Measurements from ENCODE around the gene EIF4ENIF1. TPM values are rescaled to one million over a fixed set of nuclear protein-coding genes. Genes with fewer than 3 reads are reported as not detected.
A peak's percentile ranks its signal among the peaks of the same experiment; 100 is the strongest.
"Not testable (repeated sequence)": the region's sequence is repeated elsewhere in the genome, so short reads cannot be mapped to it uniquely, and the experiment has no call there.

The EIF4ENIF1 gene
- total and polyA plus RNA-seq, 9 donors = 8.4 to 50.2 (median 37.5) TPM

DNA sequence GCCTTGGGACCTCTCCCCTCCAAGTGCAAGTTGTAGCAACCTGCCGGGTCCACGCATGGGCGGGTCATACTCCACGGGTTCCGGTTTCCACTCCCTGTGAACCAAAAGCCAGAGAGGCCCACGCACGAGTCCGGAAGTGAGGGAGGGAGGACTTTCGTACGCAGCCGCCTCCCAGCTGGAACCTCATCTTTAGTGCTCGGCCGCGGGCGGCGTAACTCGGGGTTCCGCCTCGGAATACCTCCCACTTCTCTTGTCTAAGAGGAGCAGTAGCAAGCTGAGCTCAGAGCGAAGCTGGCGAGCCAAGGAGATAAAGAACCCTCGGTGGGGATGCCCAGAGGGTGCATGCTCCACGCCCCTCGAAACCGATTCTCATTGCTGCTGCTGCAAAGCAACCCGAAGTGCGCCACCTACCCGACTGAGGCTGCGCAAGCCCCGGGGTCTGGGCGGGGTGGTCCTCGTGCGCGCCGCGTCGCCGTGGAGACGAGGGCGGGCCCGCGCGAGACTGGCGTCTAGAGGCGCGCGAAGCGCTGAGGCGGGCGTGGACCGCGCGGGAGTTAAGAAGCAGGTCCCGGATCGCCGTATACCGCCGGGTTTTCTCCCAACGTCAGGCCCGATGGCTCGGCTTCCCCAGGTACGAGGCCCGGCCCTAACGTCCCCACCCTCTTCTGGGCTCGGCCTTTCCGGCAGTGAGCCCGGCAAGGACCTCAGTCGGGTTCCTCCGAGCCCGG, 6.5 kb upstream of the EIF4ENIF1 start, which contains the start of gene SFI1:
TSS of gene SFI1 (plus strand) at position 530 of the 728 bp plus-strand sequence. CDS start 11,749 bp downstream, outside the sequence.
- TF ChIP-seq, protein P1, sequence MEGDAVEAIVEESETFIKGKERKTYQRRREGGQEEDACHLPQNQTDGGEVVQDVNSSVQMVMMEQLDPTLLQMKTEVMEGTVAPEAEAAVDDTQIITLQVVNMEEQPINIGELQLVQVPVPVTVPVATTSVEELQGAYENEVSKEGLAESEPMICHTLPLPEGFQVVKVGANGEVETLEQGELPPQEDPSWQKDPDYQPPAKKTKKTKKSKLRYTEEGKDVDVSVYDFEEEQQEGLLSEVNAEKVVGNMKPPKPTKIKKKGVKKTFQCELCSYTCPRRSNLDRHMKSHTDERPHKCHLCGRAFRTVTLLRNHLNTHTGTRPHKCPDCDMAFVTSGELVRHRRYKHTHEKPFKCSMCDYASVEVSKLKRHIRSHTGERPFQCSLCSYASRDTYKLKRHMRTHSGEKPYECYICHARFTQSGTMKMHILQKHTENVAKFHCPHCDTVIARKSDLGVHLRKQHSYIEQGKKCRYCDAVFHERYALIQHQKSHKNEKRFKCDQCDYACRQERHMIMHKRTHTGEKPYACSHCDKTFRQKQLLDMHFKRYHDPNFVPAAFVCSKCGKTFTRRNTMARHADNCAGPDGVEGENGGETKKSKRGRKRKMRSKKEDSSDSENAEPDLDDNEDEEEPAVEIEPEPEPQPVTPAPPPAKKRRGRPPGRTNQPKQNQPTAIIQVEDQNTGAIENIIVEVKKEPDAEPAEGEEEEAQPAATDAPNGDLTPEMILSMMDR (IDR thresholded peaks at IDR 0.05) = peak; percentile 22 to 50 (median 35)
- TF ChIP-seq EP300 (IDR thresholded peaks at IDR 0.05) = no peak
- peak; percentile 16 for TF ChIP-seq POLR2A (IDR thresholded peaks at IDR 0.05)
- Histone ChIP-seq H3K36me3 (no peaks in the 10 kb centered on the region), H3K27ac (peak within 1 kb of the TSS; percentile 54 to 77), H3K9me3 (no peaks in the 10 kb centered on the region), H3K4me1 (ENCODE audit: insufficient read depth) (no peaks in the 10 kb centered on the region), H3K4me3 (peak within 1 kb of the TSS; percentile 84), H3K27me3 (no peaks in the 10 kb centered on the region)
- DNase-seq = peak; percentile 90 to 95 (median 92)
- intact Hi-C loops (cut with DNase I) = no loop called here
- 0 to 1% (median 0%) methylated on average over 39 to 70 of the region's 70 CpGs for WGBS, 3 donors

GRCh38 chr22:31495343-31495742, 5.7 kb upstream of the EIF4ENIF1 start:
- peak overlapping the region; percentile 84 for H3K4me3 ChIP-seq
- peak overlapping the region in 1 of 2 donors; percentile 77 for H3K27ac ChIP-seq
- no peak for TF ChIP-seq POLR2A (IDR thresholded peaks at IDR 0.05)
- TF ChIP-seq, protein P1 (IDR thresholded peaks at IDR 0.05) = no peak
- TF ChIP-seq EP300 (IDR thresholded peaks at IDR 0.05) = no peak
- intact Hi-C loops (cut with DNase I) = no loop called here
- no peaks in the 10 kb centered on the region for H3K27me3 ChIP-seq
- H3K36me3 ChIP-seq = no peaks in the 10 kb centered on the region
- H3K9me3 ChIP-seq = no peaks in the 10 kb centered on the region
- peak in 1 of 5 donors; percentile 13 for DNase-seq
- 46 to 60% (median 54%) methylated on average over 15 of the region's 15 CpGs for WGBS, 3 donors
- H3K4me1 ChIP-seq (ENCODE audit: insufficient read depth) = no peaks in the 10 kb centered on the region

DNA sequence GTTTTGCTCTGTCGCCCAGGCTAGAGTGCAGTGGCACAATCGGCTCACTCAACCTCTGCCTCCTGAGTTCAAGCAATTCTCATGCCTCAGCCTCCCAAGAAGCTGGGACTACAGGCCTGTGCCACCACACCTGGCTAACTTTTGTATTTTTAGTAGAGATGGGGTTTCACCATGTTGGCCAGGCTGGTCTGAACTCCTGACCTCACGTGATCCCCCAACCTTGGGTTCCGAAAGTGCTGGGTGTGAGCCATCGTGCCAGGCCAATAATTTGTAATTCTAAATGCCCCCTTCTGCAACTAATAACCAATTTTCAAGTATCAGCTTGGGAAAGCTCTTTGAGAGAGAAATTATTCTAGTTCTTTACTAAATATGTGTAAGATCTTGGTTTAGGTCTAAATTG, 3.7 kb upstream of the EIF4ENIF1 start:
- H3K36me3 ChIP-seq; H3K4me1 ChIP-seq (ENCODE audit: insufficient read depth); H3K27me3 ChIP-seq; H3K9me3 ChIP-seq; H3K4me3 ChIP-seq; intact Hi-C loops (cut with DNase I); H3K27ac ChIP-seq; DNase-seq: not testable (repeated sequence)
- WGBS, 3 donors = 92 to 93% (median 92%) methylated on average over 5 of the region's 5 CpGs

GRCh38 chr22:31492151-31492550, 2.5 kb upstream of the EIF4ENIF1 start:
- Histone ChIP-seq H3K27ac (no peak overlapping the region), H3K4me3 (no peak overlapping the region), H3K27me3 (no peaks in the 10 kb centered on the region), H3K4me1 (ENCODE audit: insufficient read depth) (peaks cover 4% of the 10 kb centered on the region), H3K9me3 (no peaks in the 10 kb centered on the region), H3K36me3 (no peaks in the 10 kb centered on the region)
- intact Hi-C loops (cut with DNase I) = no loop called here
- 67 to 69% (median 69%) methylated on average over 3 of the region's 3 CpGs for WGBS, 3 donors
- TF ChIP-seq EP300 (IDR thresholded peaks at IDR 0.05) = no peak
- DNase-seq = no peak

GRCh38 chr22:31491218-31491962, 1.7 kb upstream of the EIF4ENIF1 start:
- H3K9me3 ChIP-seq = no peaks in the 10 kb centered on the region
- H3K27me3 ChIP-seq = no peaks in the 10 kb centered on the region
- 80 to 81% (median 81%) methylated on average over 8 of the region's 8 CpGs for WGBS, 3 donors
- H3K4me1 ChIP-seq (ENCODE audit: insufficient read depth) = peaks cover 4% of the 10 kb centered on the region
- TF ChIP-seq, protein P1 (IDR thresholded peaks at IDR 0.05) = no peak
- TF ChIP-seq EP300 (IDR thresholded peaks at IDR 0.05) (no peak), POLR2A (IDR thresholded peaks at IDR 0.05) (no peak)
- intact Hi-C loops (cut with DNase I) = no loop called here
- no peak for DNase-seq
- H3K4me3 ChIP-seq = no peak overlapping the region
- no peak overlapping the region for H3K27ac ChIP-seq
- no peaks in the 10 kb centered on the region for H3K36me3 ChIP-seq
